Natural killer cell (primary cell): ENCODE data around the gene TMEM106A. TPM values are rescaled to one million over a fixed set of nuclear protein-coding genes. Genes with fewer than 3 reads are reported as not detected.
A peak's percentile ranks its signal among the peaks of the same experiment; 100 is the strongest.

Experiments used
- ATAC-seq, 3 donors: fragments of 150-1000 bp in 2 of 3; fragments of 200-7000 bp in 1 of 3; cut with Tn5 transposase; 1 replicate in 1 of 3; 2 replicates in 2 of 3; pipeline ENCODE4 v1.10.0; 2021; ENCODE audit warnings: mild to moderate bottlenecking in 2 of 3, moderate library complexity in 2 of 3
- DNase-seq, 2 donors: peaks; one replicate each; pipeline versions ENCODE4 v3.0.0 to v3.0.0-alpha.2; 2013 to 2021; ENCODE audit warnings: mixed read lengths in 1 of 2
- H3K27ac ChIP-seq: one replicate; pipeline ENCODE4 v1.5.1; 2013; ENCODE audit warnings: mild to moderate bottlenecking, low read length
- H3K27me3 ChIP-seq: one replicate; pipeline ENCODE4 v1.6.1; 2013; ENCODE audit warnings: low read length; ENCODE audit not compliant: control insufficient read depth, insufficient read depth
- H3K36me3 ChIP-seq: one replicate; pipeline ENCODE4 v1.6.1; 2013; ENCODE audit warnings: low read length; ENCODE audit not compliant: control insufficient read depth, insufficient read depth
- H3K4me1 ChIP-seq: one replicate; pipeline ENCODE4 v1.6.1; 2013; ENCODE audit warnings: low read length; ENCODE audit not compliant: control insufficient read depth, insufficient read depth
- H3K4me3 ChIP-seq: one replicate; pipeline ENCODE4 v1.5.1; 2013; ENCODE audit warnings: low read length
- H3K9me3 ChIP-seq: one replicate; pipeline ENCODE4 v1.6.1; 2013; ENCODE audit warnings: low read length; ENCODE audit not compliant: control insufficient read depth, insufficient read depth
- H3K27ac Mint-ChIP-seq, 2 donors: one replicate each; pipeline ENCODE4 v1.8.0; 2022; ENCODE audit warnings: mild to moderate bottlenecking in 2 of 2, mixed read lengths in 2 of 2, moderate library complexity in 1 of 2
- H3K27me3 Mint-ChIP-seq, 2 donors: one replicate each; pipeline ENCODE4 v1.8.0; 2022; ENCODE audit warnings: low read depth in 2 of 2, mixed read lengths in 2 of 2
- H3K36me3 Mint-ChIP-seq: one replicate; pipeline ENCODE4 v1.8.0; 2022; ENCODE audit warnings: mixed read lengths
- H3K4me1 Mint-ChIP-seq, 2 donors: one replicate each; pipeline ENCODE4 v1.8.0; 2022; ENCODE audit warnings: mixed read lengths in 2 of 2
- H3K4me3 Mint-ChIP-seq: one replicate; pipeline ENCODE4 v1.8.0; 2022; ENCODE audit warnings: mild to moderate bottlenecking, moderate library complexity, mixed read lengths
- H3K9me3 Mint-ChIP-seq, 2 donors: one replicate each; pipeline ENCODE4 v1.8.0; 2022; ENCODE audit warnings: mixed read lengths in 2 of 2
- WGBS: methylation state at CpG from one replicate; pipeline ENCODE4 v1.1.7; 2013; ENCODE audit warnings: missing lambda C conversion rate; ENCODE audit not compliant: insufficient coverage; 5-methylcytosine and 5-hydroxymethylcytosine counted together
- intact Hi-C: fragments of 100-400 bp; cut with micrococcal nuclease; formaldehyde crosslinking; loops from one replicate; pipeline ENCODE4 v1.14.2; 2022
- total RNA-seq, 4 donors: library from RNA; stranded (reverse); fragments of 120-200 nt in 1 of 4; gene quantifications; one replicate each; pipeline versions ENCODE4 v1.2.3 to v1.2.4, GENCODE V29; 2013 to 2022
- TF ChIP-seq, protein P1 (sequence below): fragments of 200-600 bp; IDR thresholded peaks from one replicate; pipeline ENCODE4 v1.8.0; 2022; ENCODE audit warnings: antibody characterized with exemption

The TMEM106A gene
- total RNA-seq, 3 donors from 2014 or later (not counting 1 experiment from before 2014, with no cell fraction given) = 22.0 to 27.4 (median 22.4) TPM

DNA sequence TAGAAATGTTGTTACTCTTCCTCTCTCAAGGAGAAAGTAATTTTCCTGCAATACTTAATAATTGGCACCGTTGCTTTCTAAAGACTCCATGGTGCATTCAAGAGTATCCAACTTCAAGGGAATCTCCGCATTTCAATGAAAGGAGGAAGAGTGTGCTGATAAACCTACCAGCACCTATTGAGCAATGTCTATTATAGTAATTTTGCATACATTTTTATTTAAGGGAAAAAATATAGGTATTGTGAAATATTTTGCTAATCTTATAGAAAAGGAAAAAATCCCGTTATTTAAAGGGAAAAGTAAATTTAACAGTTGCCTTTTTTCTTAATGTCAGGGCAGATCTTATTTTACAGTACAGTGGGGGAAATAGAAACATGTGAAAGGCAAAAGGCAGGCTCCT is 1.1 kb upstream of the TMEM106A start:
- H3K36me3 ChIP-seq = peaks cover 19% of the 10 kb centered on the region

DNA sequence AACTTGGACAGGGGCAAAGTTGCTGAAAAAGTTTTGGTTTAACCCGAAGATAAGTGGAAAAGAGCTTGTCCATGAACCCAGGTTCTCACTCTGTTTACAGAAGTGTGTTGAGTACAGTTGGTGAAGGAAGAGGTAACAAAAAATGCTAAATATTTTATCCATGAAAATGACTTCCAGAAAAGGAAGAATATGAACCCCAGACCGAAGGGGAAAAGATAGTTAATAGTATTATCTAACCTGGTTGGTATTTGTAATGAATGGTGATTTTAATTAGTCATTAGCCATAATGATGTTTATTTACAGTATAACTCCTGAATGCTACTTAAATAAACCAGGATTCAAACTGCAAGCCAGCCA is 574 bp upstream of the TMEM106A start:
- Histone ChIP-seq H3K4me1 (peaks cover 21% of the 10 kb centered on the region), H3K9me3 (no peaks in the 10 kb centered on the region), H3K27ac (peak overlapping the region; percentile 86), H3K4me3 (peak overlapping the region; percentile 72), H3K36me3 (peaks cover 24% of the 10 kb centered on the region), H3K27me3 (no peaks in the 10 kb centered on the region)
- Mint-ChIP-seq H3K27ac (peak overlapping the region; percentile 95 to 97), H3K27me3 (no peaks in the 10 kb centered on the region), H3K4me3 (peak overlapping the region; percentile 96), H3K36me3 (peaks cover 6% of the 10 kb centered on the region), H3K9me3 (no peaks in the 10 kb centered on the region), H3K4me1 (peaks cover 22 to 34% of the 10 kb centered on the region in 2 donors)
- TF ChIP-seq, protein P1, sequence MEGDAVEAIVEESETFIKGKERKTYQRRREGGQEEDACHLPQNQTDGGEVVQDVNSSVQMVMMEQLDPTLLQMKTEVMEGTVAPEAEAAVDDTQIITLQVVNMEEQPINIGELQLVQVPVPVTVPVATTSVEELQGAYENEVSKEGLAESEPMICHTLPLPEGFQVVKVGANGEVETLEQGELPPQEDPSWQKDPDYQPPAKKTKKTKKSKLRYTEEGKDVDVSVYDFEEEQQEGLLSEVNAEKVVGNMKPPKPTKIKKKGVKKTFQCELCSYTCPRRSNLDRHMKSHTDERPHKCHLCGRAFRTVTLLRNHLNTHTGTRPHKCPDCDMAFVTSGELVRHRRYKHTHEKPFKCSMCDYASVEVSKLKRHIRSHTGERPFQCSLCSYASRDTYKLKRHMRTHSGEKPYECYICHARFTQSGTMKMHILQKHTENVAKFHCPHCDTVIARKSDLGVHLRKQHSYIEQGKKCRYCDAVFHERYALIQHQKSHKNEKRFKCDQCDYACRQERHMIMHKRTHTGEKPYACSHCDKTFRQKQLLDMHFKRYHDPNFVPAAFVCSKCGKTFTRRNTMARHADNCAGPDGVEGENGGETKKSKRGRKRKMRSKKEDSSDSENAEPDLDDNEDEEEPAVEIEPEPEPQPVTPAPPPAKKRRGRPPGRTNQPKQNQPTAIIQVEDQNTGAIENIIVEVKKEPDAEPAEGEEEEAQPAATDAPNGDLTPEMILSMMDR = no peak
- WGBS = 9% methylated on average over 2 of the region's 2 CpGs
- ATAC-seq = no peak
- no peak for DNase-seq
- intact Hi-C loops = loop anchor here (5.0 kb wide), 2 partner anchors 39 to 126 kb away; partner anchors contain the start of gene NBR1

More for the DNA sequence above, 1.1 kb upstream of the TMEM106A start:
- H3K27ac Mint-ChIP-seq = peak overlapping the region; percentile 95 to 97
- WGBS = 96% methylated on average over 2 of the region's 3 CpGs
- Histone ChIP-seq H3K4me3 (peak overlapping the region; percentile 72), H3K27me3 (no peaks in the 10 kb centered on the region), H3K9me3 (no peaks in the 10 kb centered on the region), H3K27ac (peak overlapping the region; percentile 86), H3K4me1 (peaks cover 21% of the 10 kb centered on the region)
- H3K36me3 Mint-ChIP-seq = peaks cover 6% of the 10 kb centered on the region
- no peaks in the 10 kb centered on the region for H3K9me3 Mint-ChIP-seq
- TF ChIP-seq, protein P1 = no peak
- H3K4me3 Mint-ChIP-seq = peak overlapping the region; percentile 96
- DNase-seq (no peak), ATAC-seq (no peak)
- peaks cover 22 to 30% of the 10 kb centered on the region in 2 donors for H3K4me1 Mint-ChIP-seq
- H3K27me3 Mint-ChIP-seq = no peaks in the 10 kb centered on the region
- intact Hi-C loops = loop anchor here (5.0 kb wide), 2 partner anchors 38 to 127 kb away; partner anchors contain the start of gene NBR1

DNA sequence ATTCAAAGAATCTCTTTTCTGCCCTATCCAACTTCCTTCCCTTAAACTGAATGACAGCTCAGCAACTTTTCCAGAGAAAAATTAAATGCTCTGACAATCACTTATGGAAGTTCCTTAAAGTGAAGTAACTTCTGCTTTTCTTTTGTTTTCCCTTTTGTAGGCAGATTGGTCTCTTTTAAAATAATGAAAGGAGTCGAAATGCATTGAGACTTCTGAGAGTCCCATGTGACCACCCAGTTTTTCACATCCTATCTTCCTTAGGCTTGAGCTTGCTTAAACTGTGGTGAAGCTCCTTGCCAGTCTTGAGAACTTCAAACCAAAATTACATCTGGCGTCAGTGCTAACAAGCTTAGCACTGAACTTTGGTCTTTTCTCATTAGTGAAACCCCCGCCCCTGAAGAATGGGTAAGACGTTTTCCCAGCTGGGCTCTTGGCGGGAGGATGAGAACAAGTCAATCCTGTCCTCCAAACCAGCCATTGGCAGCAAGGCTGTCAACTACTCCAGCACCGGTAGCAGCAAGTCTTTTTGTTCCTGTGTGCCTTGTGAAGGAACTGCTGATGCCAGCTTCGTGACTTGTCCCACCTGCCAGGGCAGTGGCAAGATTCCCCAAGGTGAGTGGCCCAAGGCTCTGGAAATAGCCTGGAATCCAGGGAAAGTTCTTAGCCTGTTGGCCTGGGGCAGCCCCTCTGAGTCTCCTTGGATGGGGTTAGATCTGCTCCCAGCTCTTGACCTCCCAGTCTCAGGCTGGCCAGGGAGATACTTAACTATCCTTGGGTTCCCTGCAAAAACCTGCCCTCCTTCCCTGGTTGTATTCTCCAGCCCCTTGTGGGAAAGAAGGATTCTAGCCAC is 1.2 kb downstream of the TMEM106A start:
- no peaks in the 10 kb centered on the region for H3K9me3 Mint-ChIP-seq
- DNase-seq = peak in 1 of 2 donors; percentile 57
- Histone ChIP-seq H3K27me3 (no peaks in the 10 kb centered on the region), H3K9me3 (no peaks in the 10 kb centered on the region), H3K36me3 (peaks cover 26% of the 10 kb centered on the region), H3K27ac (peak overlapping the region; percentile 86), H3K4me3 (peak overlapping the region; percentile 72), H3K4me1 (peaks cover 21% of the 10 kb centered on the region)
- TF ChIP-seq, protein P1 = no peak
- peaks cover 22 to 34% of the 10 kb centered on the region in 2 donors for H3K4me1 Mint-ChIP-seq
- intact Hi-C loops = loop anchor here (5.0 kb wide), 2 partner anchors 41 to 124 kb away; partner anchors contain the start of gene NBR1
- no peak for ATAC-seq
- H3K27me3 Mint-ChIP-seq = no peaks in the 10 kb centered on the region
- H3K36me3 Mint-ChIP-seq = peaks cover 6% of the 10 kb centered on the region
- peak overlapping the region; percentile 95 to 97 for H3K27ac Mint-ChIP-seq
- 43% methylated on average over 7 of the region's 7 CpGs for WGBS
- peak overlapping the region; percentile 96 for H3K4me3 Mint-ChIP-seq
